Type B pancreatic cell (in vitro differentiated cells): ENCODE data around the gene TMEM120B. TPM values are rescaled to one million over a fixed set of nuclear protein-coding genes. Genes with fewer than 3 reads are reported as not detected.
A peak's percentile ranks its signal among the peaks of the same experiment; 100 is the strongest.

ENCODE experiments used
- DNase-seq: peaks from one replicate; pipeline ENCODE4 v3.0.0; 2021; ENCODE audit warnings: mixed read lengths; ENCODE audit not compliant: unreplicated experiment; ENCODE audit errors: extremely low spot score
- H3K27ac Mint-ChIP-seq: 2 replicates; pipeline ENCODE4 v1.8.0; 2021; ENCODE audit warnings: mild to moderate bottlenecking, mixed read lengths
- H3K27me3 Mint-ChIP-seq: 2 replicates; pipeline ENCODE4 v1.8.0; 2021; ENCODE audit warnings: mixed read lengths
- H3K36me3 Mint-ChIP-seq: 2 replicates; pipeline ENCODE4 v1.8.0; 2021; ENCODE audit warnings: mixed read lengths
- H3K4me1 Mint-ChIP-seq: one replicate; pipeline ENCODE4 v1.8.0; 2021; ENCODE audit warnings: mixed read lengths; ENCODE audit not compliant: unreplicated experiment
- H3K4me3 Mint-ChIP-seq: 2 replicates; pipeline ENCODE4 v1.8.0; 2021; ENCODE audit warnings: mild to moderate bottlenecking, mixed read lengths
- H3K9me3 Mint-ChIP-seq: 2 replicates; pipeline ENCODE4 v1.8.0; 2021; ENCODE audit warnings: mixed read lengths
- total RNA-seq: library from RNA; stranded (reverse); gene quantifications from 2 replicates; pipeline ENCODE4 v1.2.1, GENCODE V29; 2021; ENCODE audit warnings: low replicate concordance
- TF ChIP-seq, protein P1 (sequence below): fragments of 200-600 bp; sonication (generic); conservative IDR thresholded peaks from 2 replicates; pipeline ENCODE4 v1.5.0; 2021; ENCODE audit warnings: antibody characterized with exemption, mild to moderate bottlenecking

TMEM120B gene
- total RNA-seq, 1 donor from 2014 or later: 14.0 TPM

DNA sequence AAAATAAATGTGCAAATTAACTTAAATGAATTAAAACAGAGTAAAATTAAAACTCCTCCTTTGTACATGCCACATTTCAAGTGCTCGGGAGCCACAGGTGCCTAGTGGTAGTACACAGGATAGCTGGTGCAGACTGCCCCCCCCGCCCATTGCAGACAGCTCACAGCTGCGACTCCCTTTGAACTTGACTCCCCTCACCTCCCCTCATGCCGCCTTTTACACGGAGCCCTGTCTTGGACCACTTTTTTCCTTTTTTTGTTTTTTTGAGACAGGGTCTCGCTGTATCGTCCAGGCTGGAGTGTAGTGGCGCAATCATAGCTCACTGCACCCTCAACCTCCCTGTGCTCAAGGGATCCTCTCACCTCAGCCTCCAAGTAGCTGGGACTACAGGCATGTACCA, 102.7 kb downstream of the TMEM120B start:
- Mint-ChIP-seq H3K27ac (no peak overlapping the region), H3K4me1 (peaks cover 19% of the 10 kb centered on the region), H3K9me3 (no peaks in the 10 kb centered on the region)

GRCh38 chr12:121816925-121817647, 104.5 kb downstream of the TMEM120B start:
- Mint-ChIP-seq H3K36me3 (peaks cover 11% of the 10 kb centered on the region), H3K27ac (no peak overlapping the region), H3K27me3 (no peaks in the 10 kb centered on the region), H3K9me3 (no peaks in the 10 kb centered on the region), H3K4me1 (peaks cover 13% of the 10 kb centered on the region), H3K4me3 (no peak overlapping the region)
- TF ChIP-seq, protein P1, sequence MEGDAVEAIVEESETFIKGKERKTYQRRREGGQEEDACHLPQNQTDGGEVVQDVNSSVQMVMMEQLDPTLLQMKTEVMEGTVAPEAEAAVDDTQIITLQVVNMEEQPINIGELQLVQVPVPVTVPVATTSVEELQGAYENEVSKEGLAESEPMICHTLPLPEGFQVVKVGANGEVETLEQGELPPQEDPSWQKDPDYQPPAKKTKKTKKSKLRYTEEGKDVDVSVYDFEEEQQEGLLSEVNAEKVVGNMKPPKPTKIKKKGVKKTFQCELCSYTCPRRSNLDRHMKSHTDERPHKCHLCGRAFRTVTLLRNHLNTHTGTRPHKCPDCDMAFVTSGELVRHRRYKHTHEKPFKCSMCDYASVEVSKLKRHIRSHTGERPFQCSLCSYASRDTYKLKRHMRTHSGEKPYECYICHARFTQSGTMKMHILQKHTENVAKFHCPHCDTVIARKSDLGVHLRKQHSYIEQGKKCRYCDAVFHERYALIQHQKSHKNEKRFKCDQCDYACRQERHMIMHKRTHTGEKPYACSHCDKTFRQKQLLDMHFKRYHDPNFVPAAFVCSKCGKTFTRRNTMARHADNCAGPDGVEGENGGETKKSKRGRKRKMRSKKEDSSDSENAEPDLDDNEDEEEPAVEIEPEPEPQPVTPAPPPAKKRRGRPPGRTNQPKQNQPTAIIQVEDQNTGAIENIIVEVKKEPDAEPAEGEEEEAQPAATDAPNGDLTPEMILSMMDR: no peak
- no peak for DNase-seq

More for the DNA sequence above, 102.7 kb downstream of the TMEM120B start:
- Mint-ChIP-seq H3K27me3 (no peaks in the 10 kb centered on the region), H3K36me3 (peaks cover 6% of the 10 kb centered on the region), H3K4me3 (peak overlapping the region; percentile 57)
- TF ChIP-seq, protein P1: no peak
- no peak for DNase-seq

DNA sequence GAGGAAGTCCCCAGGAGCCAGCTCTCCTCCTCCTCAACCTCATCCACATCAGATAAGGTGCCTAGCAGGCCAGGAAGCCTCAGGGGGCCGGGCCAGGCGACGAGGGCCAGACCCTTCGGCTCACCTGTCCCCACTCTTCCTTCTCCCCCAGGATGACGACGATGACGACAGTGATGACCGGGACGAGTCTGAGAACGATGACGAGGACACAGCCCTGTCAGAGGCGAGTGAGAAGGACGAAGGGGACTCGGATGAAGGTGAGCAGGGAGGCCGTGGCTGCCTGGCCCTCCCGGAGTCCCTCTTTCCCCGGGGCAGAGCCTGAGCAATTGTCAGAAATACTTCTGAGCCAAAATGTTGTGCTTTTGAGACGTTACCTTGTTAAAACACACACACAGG, 105.1 kb downstream of the TMEM120B start:
- Mint-ChIP-seq H3K36me3 (peaks cover 11% of the 10 kb centered on the region), H3K27ac (no peak overlapping the region), H3K4me1 (peaks cover 9% of the 10 kb centered on the region), H3K4me3 (no peak overlapping the region), H3K27me3 (no peaks in the 10 kb centered on the region), H3K9me3 (no peaks in the 10 kb centered on the region)
- DNase-seq: no peak
- TF ChIP-seq, protein P1: no peak

- no peak overlapping the region for H3K27ac Mint-ChIP-seq
- no peaks in the 10 kb centered on the region for H3K27me3 Mint-ChIP-seq
- H3K4me3 Mint-ChIP-seq: no peak overlapping the region
- H3K36me3 Mint-ChIP-seq: peaks cover 11% of the 10 kb centered on the region
- no peaks in the 10 kb centered on the region for H3K9me3 Mint-ChIP-seq
- H3K4me1 Mint-ChIP-seq: no peaks in the 10 kb centered on the region
- no peak for DNase-seq
- TF ChIP-seq, protein P1: no peak
Measured at GRCh38 chr12:121819212-121819949, 106.8 kb downstream of the TMEM120B start.

- Mint-ChIP-seq H3K9me3 (no peaks in the 10 kb centered on the region), H3K4me3 (no peak overlapping the region), H3K36me3 (peaks cover 11% of the 10 kb centered on the region)
Measured at GRCh38 chr12:121820056-121820455, 107.5 kb downstream of the TMEM120B start.

More at GRCh38 chr12:121820056-121820455, 107.5 kb downstream of the TMEM120B start:
- Mint-ChIP-seq H3K27me3 (no peaks in the 10 kb centered on the region), H3K4me1 (no peaks in the 10 kb centered on the region), H3K27ac (no peak overlapping the region)
- DNase-seq: no peak
- TF ChIP-seq, protein P1: no peak
